GDM1 (cell line): ENCODE measurements around the gene GRID2IP.
A peak's percentile ranks its signal among the peaks of the same experiment; 100 is the strongest.
"Not testable (repeated sequence)": the region's sequence is repeated elsewhere in the genome, so short reads cannot be mapped to it uniquely, and the experiment has no call there.

Experiments
- DNase-seq: peaks from one replicate; lab custom pipeline; 2025; lab: John Stamatoyannopoulos, UW

The GRID2IP gene

GRCh38 chr7:6551016-6551511 lies at the start of gene GRID2IP:
GRID2IP (minus strand) TSS chr7:6551461; CDS start chr7:6551436, 25 bp downstream.
- DNase-seq, result no peak

- DNase-seq, result no peak
Measured at GRCh38 chr7:6600093-6600492, 48.8 kb upstream of the GRID2IP start.

GRCh38 chr7:6590645-6591110 lies 39.4 kb upstream of the GRID2IP start:
- DNase-seq, result no peak

DNA sequence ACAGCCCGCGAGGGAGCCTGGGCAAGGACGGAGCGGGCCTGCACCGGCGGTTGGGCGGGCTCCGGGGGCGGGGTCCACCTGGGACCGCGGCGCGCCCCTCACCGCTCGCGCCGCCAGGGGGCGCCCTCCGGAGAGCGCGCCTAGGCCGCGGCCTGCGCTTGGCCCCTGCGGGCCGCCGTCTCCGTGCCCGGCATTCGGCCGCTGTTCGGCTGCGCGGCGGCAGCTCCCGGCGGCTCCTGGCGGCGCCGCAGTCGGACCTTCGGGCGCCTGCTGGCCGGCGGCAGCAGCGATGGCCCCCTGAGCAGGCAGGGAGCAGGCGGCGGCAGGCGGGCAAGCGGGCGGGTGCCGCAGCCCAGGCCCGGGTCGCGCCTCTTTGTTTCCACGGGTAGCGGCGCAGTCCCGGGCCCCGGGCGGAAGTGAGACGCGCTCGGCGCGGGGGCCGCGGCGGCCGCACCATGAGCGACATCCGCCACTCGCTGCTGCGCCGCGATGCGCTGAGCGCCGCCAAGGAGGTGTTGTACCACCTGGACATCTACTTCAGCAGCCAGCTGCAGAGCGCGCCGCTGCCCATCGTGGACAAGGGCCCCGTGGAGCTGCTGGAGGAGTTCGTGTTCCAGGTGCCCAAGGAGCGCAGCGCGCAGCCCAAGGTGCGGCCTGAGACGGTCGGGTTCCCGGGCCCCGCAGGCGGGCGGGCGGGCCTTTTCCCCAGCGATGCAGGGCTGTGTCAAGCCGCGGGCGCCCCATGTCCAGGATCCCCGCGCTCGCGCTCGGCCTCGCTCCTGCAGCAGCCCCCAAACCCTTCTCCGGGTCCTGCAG lies 38.8 kb upstream of the GRID2IP start, which contains the start of gene INTS15:
TSS of gene INTS15 (plus strand) at position 193 of the 816 bp plus-strand sequence. CDS start at position 456, 263 bp downstream.
- peak; percentile 80 for DNase-seq

DNA sequence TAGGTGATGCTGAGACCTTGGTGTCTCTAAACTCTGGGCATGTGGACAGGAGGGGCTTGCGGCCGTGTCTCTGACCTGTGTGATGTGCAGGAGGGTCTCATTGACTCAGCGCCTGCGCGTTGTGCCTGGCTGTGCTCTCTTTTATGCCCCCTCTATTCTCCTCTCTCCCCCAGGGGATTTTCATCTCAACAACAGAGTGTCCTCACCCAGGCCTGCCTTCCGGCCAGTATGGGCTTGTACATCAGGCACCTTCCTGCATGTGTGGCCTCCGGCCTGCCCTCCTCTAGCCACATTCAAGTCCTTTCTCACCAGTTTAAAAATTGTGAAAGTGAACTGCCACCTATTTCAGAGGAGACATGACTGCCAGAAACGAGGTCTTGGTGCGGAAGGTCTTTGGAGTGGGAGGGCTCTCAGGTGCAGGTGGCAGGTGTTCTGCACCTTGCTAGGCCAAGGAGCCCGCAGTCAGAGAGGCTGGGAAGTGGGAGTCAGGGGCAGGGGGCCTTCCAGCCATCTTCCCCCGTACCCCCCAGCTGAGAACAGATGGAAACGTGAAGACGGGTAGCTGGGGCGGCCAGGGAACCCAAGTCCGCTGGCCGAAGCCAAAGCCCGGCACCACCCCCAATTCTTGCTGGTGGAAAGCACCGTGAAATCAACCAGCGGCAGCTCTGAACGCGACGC lies 38.0 kb upstream of the GRID2IP start:
- no peak for DNase-seq

DNA sequence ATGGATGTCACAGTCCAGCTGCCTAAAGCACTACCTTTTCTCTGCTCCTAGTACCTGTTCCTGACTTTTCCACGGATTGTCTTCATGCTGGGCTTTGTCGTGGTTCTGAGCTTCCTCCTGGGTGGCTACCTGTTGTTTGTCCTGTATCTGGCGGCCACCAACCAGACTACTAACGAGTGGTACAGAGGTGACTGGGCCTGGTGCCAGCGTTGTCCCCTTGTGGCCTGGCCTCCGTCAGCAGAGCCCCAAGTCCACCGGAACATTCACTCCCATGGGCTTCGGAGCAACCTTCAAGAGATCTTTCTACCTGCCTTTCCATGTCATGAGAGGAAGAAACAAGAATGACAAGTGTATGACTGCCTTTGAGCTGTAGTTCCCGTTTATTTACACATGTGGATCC lies 37.3 kb upstream of the GRID2IP start:
- DNase-seq, result no peak

DNA sequence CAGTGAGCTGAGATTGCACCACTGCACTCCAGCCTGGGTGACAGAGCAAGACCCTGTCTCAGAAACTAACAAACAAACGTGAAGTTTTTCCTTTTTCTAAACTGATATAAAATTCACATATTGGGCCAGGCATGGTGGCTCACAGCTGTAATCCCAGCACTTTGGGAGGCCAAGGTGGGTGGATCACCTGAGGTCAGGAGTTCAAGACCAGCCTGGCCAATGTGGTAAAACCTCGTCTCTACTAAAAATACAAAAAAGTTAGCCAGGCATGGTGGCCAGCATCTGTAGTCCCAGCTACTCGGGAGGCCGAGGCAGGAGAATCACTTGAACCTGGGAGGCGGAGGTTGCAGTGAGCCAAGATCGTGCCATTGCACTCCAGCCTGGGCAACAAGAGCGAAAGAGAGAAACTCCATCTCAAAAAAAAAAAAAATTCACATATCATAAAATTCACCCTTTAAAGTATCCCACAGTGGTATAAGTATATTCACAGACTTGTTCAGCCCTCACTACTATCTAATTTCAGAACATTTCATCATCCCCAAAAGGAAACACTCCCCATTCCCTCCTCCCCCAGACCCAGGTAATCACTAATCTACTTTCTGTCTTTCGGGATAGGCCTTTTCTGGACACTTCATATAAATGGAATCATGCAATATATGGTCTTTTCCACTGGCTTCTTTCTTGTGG lies 34.6 kb upstream of the GRID2IP start:
- DNase-seq, result not testable (repeated sequence)

GRCh38 chr7:6579446-6579845 lies 28.2 kb upstream of the GRID2IP start:
- DNase-seq, result peak; percentile 11

GRCh38 chr7:6578114-6579084 lies 27.1 kb upstream of the GRID2IP start:
- no peak for DNase-seq

DNA sequence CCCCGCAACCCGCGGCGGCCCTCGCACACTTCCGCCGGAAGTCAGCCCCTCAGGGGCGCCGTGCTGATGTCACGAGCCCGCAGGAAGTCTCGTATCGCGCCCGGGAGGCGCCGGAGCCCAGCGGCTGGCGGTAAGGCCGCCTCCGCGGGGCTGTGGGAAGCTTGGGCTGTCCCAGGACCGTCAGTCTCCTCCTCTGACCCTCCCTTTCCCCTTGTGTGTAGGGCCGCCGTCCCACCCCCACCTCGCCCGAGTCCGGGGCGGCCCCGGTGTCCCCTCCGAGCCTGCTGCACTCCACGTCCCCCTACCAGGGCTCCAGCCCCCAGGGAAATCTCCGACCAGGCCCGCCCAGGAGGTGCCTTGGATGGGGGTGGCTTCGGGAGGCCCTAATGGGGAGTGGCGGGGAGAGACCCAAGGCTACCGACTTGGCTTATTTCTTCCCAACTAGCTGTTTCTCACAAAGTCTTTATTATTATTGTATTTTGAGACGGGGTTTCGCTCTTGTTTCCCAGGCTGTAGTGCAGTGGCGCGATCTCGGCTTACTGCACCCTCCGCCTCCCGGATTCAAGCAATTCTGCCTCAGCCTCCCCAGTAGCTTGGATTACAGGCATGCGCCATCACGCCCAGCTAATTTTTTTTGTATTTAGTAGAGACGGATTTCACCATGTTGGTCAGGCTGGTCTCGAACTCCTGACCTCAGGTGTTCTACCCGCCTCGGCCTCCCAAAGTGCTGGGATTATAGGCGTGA lies 26.3 kb upstream of the GRID2IP start, which contains the start of gene ZDHHC4:
TSS of gene ZDHHC4 (plus strand) at position 86 of the 745 bp plus-strand sequence. CDS start 3,108 bp downstream, outside the sequence.
- peak; percentile 88 for DNase-seq

- not testable (repeated sequence) for DNase-seq
Measured at GRCh38 chr7:6576867-6577368, 25.7 kb upstream of the GRID2IP start.

DNA sequence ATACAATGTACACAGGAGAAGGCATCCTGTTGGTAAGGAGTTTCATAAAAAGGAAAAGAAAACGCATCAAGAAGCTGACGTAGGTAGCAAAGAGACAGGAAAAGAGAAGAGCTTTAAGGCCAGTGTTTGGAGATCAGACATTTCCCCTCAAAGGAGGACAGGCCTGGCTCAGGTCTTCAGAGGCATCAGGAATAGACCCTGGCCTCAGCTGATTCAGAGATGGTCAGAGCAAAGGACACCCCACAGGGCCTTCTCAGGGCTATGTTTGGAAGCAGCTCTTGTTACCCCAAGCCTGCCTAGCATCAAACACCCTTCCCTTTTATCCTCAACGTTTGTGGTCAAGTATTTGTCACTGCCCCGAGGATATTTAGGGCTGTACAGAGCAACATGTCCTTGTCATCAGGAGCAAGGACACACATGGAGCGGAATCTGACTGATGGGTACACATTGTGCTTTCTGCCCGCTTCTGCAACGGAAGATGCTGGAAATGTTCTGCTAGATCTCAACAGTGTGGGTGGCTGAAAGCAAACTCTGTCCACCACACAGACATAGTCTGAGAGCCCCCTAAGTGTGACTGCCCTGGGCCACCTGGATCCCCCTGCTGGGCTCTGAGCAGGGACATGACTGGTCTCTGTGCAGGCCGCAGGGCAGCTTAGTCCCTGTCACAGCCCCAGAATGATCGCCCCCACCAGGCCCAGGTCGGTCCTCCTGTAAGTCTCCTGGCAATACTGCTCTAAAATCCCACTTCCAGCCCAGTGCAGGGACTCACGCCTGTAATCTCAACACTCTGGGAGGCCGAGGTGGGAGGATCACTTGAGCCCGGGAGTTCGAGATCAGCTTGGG lies 25.0 kb upstream of the GRID2IP start:
- no peak for DNase-seq

DNA sequence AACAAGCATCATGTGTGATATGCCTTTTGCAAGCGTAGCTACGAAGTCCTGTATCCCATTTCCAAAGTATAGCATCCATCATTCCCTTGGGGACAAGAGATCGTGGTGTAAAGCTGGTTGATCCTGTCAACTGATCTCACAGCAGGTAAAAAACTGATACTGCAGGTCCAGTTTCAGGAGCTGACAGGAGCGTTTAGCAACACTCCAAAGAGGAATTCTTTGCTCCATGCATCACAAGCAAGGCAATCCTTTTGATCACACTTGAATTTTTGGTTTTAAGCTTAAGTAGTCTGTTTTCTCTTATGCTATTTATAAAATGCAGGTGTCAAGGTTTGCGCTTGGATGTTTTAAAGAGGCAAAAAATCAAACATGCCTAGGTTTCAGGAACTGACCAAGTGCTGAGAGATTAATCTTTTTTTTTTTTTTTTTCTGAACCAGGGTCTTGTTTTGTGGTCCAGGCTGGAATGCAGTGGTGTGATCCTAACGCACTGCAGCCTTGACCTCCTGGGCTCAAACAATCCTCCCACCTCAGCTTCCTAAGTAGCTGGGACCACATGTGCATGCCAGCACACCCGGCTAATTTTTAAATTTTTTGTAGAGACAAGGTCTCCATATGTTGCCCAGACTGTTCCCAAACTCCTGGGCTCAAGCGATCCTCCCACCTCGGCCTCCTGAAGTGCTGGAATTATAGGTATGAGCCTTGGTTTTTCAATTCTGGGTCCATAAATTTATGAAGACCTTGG lies 24.2 kb upstream of the GRID2IP start:
- DNase-seq, result no peak

DNA sequence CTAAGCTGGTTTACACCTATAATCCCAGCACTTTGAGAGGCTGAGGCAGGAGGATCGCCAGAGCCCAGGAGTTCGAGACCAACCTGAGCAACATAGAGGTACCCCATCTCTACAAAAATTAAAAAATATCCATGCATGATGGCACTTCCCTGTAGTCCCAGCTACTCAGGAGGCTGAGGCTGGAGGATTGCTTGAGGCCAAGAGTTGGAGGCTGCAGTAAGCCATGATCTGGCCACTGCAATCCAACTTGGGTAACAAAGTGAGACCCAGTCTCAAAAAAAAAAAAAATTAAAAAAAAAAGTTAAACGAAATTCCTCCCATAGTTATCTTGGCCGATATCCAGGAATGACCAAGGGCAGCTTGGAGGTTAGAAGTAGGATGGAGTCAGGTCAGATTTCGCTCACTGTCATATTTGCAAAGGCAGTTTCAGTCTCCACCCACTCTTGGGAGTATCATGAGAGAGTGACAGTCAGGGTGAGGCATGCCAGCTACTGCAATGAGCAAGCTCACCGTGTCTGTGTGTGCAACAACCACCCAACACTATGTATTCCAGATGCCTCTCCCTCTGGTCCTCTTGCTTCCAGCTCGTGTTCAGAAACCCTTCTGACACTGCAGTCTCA lies 20.0 kb upstream of the GRID2IP start:
- no peak for DNase-seq

- no peak for DNase-seq
Measured at GRCh38 chr7:6567886-6568285, 16.6 kb upstream of the GRID2IP start.

- no peak for DNase-seq
Measured at GRCh38 chr7:6565655-6566054, 14.4 kb upstream of the GRID2IP start.

GRCh38 chr7:6563936-6564770 lies 12.9 kb upstream of the GRID2IP start:
- no peak for DNase-seq
